Thoracic aorta (tissue), 2 donors: ENCODE measurements around the gene ZNRF4. TPM values are rescaled to one million over a fixed set of nuclear protein-coding genes. Genes with fewer than 3 reads are reported as not detected.

ENCODE experiments used
- ATAC-seq: fragments of 150-250 bp; one replicate; pipeline ENCODE4 v1.8.0; 2017; ENCODE audit warnings: low read depth; ENCODE audit not compliant: insufficient number of reproducible peaks, low FRiP score
- DNase-seq: peaks from one replicate; pipeline ENCODE4 v3.0.0-alpha.2; 2020; ENCODE audit warnings: low spot score
- H3K27ac ChIP-seq, 2 donors: fragments of 200-600 bp; sonication (generic); 1 replicate in 1 of 2; 2 replicates in 1 of 2; pipeline ENCODE4 v1.5.1; 2016; ENCODE audit warnings: mild to moderate bottlenecking in 2 of 2, moderate library complexity in 2 of 2
- H3K27me3 ChIP-seq: fragments of 200-600 bp; sonication (generic); replicated peaks from 2 replicates; pipeline ENCODE4 v1.6.0; 2016; ENCODE audit warnings: mild to moderate bottlenecking; ENCODE audit not compliant: insufficient read depth
- H3K36me3 ChIP-seq: fragments of 200-600 bp; sonication (generic); one replicate; pipeline ENCODE4 v1.5.1; 2016
- H3K4me1 ChIP-seq, 2 donors: fragments of 200-600 bp; sonication (generic); 1 replicate in 1 of 2; 2 replicates in 1 of 2; pipeline versions ENCODE4 v1.5.1 to v1.6.0; 2016; ENCODE audit warnings: low read depth in 2 of 2, mild to moderate bottlenecking in 1 of 2; ENCODE audit not compliant: control insufficient read depth in 1 of 2
- H3K4me3 ChIP-seq: fragments of 200-600 bp; sonication (generic); 2 replicates; pipeline ENCODE4 v1.5.1; 2016; ENCODE audit warnings: mild to moderate bottlenecking
- H3K9me3 ChIP-seq: fragments of 200-600 bp; sonication (generic); 2 replicates; pipeline ENCODE4 v1.5.1; 2016
- CTCF ChIP-seq: fragments of 200-600 bp; sonication (generic); IDR thresholded peaks from one replicate; pipeline ENCODE4 v1.5.1; 2019; ENCODE audit warnings: antibody characterized with exemption
- total RNA-seq, 2 donors: library from RNA; depleted of rRNA; stranded (reverse); fragments of >200 nt; gene quantifications; one replicate each; pipeline versions ENCODE4 v1.1.0 to v1.2.3, GENCODE V29; 2016

The ZNRF4 gene
- total RNA-seq, 2 donors from 2014 or later, result not detected

- TF ChIP-seq CTCF, result no peak
- no peaks in the 10 kb centered on the region for H3K36me3 ChIP-seq
- ATAC-seq (no peak), DNase-seq (no peak)
- H3K27ac ChIP-seq, result no peak overlapping the region
- H3K4me3 ChIP-seq, result no peak overlapping the region
- no peaks in the 10 kb centered on the region for H3K9me3 ChIP-seq
- H3K4me1 ChIP-seq, result no peaks in the 10 kb centered on the region
- H3K27me3 ChIP-seq, result no peaks in the 10 kb centered on the region
Measured at GRCh38 chr19:5418677-5419076, 36.5 kb upstream of the ZNRF4 start.

DNA sequence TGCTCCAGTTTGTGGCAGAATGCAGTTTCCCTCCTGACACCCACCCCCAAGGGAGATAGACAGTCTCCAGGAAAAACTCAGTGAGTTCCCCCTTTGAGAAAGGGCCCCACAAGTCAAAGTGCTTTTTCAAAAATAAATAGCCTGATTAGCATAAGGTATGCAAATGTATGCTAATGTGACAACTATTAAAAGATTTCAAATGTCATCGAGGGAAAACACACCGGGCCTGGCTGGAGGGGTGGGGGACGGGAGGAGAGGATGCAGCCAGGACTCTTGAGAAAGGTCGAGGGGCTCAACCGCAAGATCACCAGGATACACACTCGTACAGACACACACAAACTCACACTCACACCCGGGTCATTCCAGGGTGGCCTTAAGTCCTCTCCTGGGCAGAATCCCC is 34.3 kb upstream of the ZNRF4 start:
- no peaks in the 10 kb centered on the region for H3K27me3 ChIP-seq
- no peak overlapping the region for H3K4me3 ChIP-seq
- no peaks in the 10 kb centered on the region for H3K36me3 ChIP-seq
- no peak for DNase-seq
- no peaks in the 10 kb centered on the region for H3K4me1 ChIP-seq
- no peaks in the 10 kb centered on the region for H3K9me3 ChIP-seq
- TF ChIP-seq CTCF, result no peak
- no peak for ATAC-seq
- H3K27ac ChIP-seq, result no peak overlapping the region

DNA sequence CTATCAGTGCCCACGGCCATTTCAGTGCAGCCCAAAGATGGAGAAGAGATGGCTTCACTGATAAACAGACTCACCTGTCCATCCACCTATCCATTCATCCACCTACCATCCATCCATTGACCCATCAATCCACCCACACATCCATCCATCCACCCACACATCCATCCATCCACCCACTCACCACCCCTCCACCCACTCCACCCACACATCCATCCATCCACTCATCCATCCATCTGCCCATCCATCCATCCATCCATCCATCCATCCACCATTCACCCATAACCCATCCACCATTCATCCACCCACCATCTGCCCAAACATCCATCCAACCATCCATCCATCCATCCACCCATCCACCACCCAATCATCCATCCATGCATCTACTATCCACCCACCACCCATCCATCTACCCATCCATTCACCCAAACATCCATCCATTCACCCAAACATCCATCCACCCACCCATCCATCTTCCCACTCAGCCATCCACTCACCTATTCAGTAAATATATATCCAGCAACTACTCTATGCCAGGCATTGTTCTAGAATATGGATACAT is 31.6 kb upstream of the ZNRF4 start:
- no peak for ATAC-seq
- Histone ChIP-seq H3K27ac (no peak overlapping the region), H3K36me3 (no peaks in the 10 kb centered on the region), H3K9me3 (no peaks in the 10 kb centered on the region), H3K27me3 (no peaks in the 10 kb centered on the region), H3K4me1 (no peaks in the 10 kb centered on the region), H3K4me3 (no peak overlapping the region)
- no peak for TF ChIP-seq CTCF
- DNase-seq, result no peak

- Histone ChIP-seq H3K4me1 (no peaks in the 10 kb centered on the region), H3K27ac (no peak overlapping the region), H3K27me3 (no peaks in the 10 kb centered on the region), H3K36me3 (no peaks in the 10 kb centered on the region), H3K9me3 (no peaks in the 10 kb centered on the region), H3K4me3 (no peak overlapping the region)
- no peak for TF ChIP-seq CTCF
- no peak for DNase-seq
- no peak for ATAC-seq
Measured at GRCh38 chr19:5424192-5424973, 30.8 kb upstream of the ZNRF4 start.

GRCh38 chr19:5425260-5425659 is 30.0 kb upstream of the ZNRF4 start:
- H3K27me3 ChIP-seq, result no peaks in the 10 kb centered on the region
- H3K9me3 ChIP-seq, result no peaks in the 10 kb centered on the region
- H3K36me3 ChIP-seq, result no peaks in the 10 kb centered on the region
- no peak overlapping the region for H3K27ac ChIP-seq
- H3K4me3 ChIP-seq, result no peak overlapping the region
- no peak for DNase-seq
- ATAC-seq, result no peak
- no peak for TF ChIP-seq CTCF
- no peaks in the 10 kb centered on the region for H3K4me1 ChIP-seq
